AG04450 (cell line): ENCODE data around the gene CENPO. TPM values are rescaled to one million over a fixed set of nuclear protein-coding genes. Genes with fewer than 3 reads are reported as not detected.

Experiments used
- CTCF ChIA-PET: fragments of 300-600, 350-600 bp; formaldehyde crosslinking; extraction: SDS; loops from one replicate; lab custom pipeline; 2022; ENCODE audit warnings: antibody characterized with exemption, inconsistent platforms; lab: Charles Lee
- POLR2A ChIA-PET: fragments of 350-600 bp; formaldehyde crosslinking; extraction: SDS; loops from one replicate; lab custom pipeline; 2021; ENCODE audit warnings: antibody characterized with exemption, inconsistent platforms; lab: Yijun Ruan, JAX
- DNase-seq: peaks from one replicate; pipeline ENCODE4 v3.0.0-alpha.2; 2011; ENCODE audit warnings: low read depth, low spot score
- H3K27ac ChIP-seq: one replicate; pipeline ENCODE4 v1.5.1; 2012; ENCODE audit warnings: low read depth, low read length, control low read depth
- H3K27me3 ChIP-seq: one replicate; pipeline ENCODE4 v1.6.0; 2012; ENCODE audit warnings: low read length; ENCODE audit not compliant: control insufficient read depth, insufficient read depth
- H3K4me3 ChIP-seq: 2 replicates; pipeline ENCODE4 v1.5.1; 2011; ENCODE audit warnings: mild to moderate bottlenecking, low read depth, low read length, control low read depth
- H3K9me3 ChIP-seq: 2 replicates; pipeline ENCODE4 v1.5.1; 2012; ENCODE audit warnings: low read length; ENCODE audit not compliant: control insufficient read depth, insufficient read depth
- polyA minus RNA-seq: library from RNA; depleted of rRNA, polyadenylated mRNA; stranded (reverse); fragments of >200 nt; gene quantifications from 2 replicates; pipeline ENCODE4 v1.2.3, GENCODE V29; 2011; rRNA and poly(A)+ RNA removed
- polyA plus RNA-seq: library from polyadenylated mRNA; depleted of rRNA; stranded (reverse); fragments of >200 nt; gene quantifications from 2 replicates; pipeline ENCODE4 v1.2.3, GENCODE V29; 2011; rRNA removed
- TF ChIP-seq, protein P1 (sequence below): IDR thresholded peaks from 2 replicates; pipeline ENCODE4 v1.5.1; 2011; ENCODE audit warnings: low read depth, low read length, control low read depth, inconsistent platforms

The CENPO gene, protein sequence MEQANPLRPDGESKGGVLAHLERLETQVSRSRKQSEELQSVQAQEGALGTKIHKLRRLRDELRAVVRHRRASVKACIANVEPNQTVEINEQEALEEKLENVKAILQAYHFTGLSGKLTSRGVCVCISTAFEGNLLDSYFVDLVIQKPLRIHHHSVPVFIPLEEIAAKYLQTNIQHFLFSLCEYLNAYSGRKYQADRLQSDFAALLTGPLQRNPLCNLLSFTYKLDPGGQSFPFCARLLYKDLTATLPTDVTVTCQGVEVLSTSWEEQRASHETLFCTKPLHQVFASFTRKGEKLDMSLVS
- polyA plus RNA-seq = 12.1 and 15.7 TPM in 2 replicates
- polyA minus RNA-seq = 15.5 and 16.7 TPM in 2 replicates

GRCh38 chr2:24792874-24793760 is at the start of gene CENPO, which contains the start of gene PTRHD1:
Gene CENPO, plus strand, starts transcription at chr2:24793425. Its CDS starts 495 bp downstream, at chr2:24793920.
Gene PTRHD1, minus strand, starts transcription at chr2:24793391. Its CDS starts 14 bp downstream, at chr2:24793377.
- Histone ChIP-seq H3K27me3 (no peaks in the 10 kb centered on the region), H3K4me3 (peak within 1 kb of the TSS; percentile 97), H3K27ac (peak within 1 kb of the TSS; percentile 94), H3K9me3 (no peaks in the 10 kb centered on the region)
- CTCF ChIA-PET = interaction anchor here (0.6 to 3.3 kb wide), 18 partner anchors 9 to 383 kb away, joined by 3 to 22 read pairs (median 4); no protein-coding TSS in a partner anchor
- TF ChIP-seq, protein P1, sequence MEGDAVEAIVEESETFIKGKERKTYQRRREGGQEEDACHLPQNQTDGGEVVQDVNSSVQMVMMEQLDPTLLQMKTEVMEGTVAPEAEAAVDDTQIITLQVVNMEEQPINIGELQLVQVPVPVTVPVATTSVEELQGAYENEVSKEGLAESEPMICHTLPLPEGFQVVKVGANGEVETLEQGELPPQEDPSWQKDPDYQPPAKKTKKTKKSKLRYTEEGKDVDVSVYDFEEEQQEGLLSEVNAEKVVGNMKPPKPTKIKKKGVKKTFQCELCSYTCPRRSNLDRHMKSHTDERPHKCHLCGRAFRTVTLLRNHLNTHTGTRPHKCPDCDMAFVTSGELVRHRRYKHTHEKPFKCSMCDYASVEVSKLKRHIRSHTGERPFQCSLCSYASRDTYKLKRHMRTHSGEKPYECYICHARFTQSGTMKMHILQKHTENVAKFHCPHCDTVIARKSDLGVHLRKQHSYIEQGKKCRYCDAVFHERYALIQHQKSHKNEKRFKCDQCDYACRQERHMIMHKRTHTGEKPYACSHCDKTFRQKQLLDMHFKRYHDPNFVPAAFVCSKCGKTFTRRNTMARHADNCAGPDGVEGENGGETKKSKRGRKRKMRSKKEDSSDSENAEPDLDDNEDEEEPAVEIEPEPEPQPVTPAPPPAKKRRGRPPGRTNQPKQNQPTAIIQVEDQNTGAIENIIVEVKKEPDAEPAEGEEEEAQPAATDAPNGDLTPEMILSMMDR = peak; percentile 69
- POLR2A ChIA-PET = interaction anchor here (0.6 to 1.1 kb wide), 7 partner anchors 13 to 302 kb away, joined by 3 to 4 read pairs (median 3); partner anchors contain the start of gene NCOA1
- DNase-seq = peak; percentile 93

- TF ChIP-seq, protein P1 = no peak
- ChIA-PET POLR2A (no interaction called here), CTCF (no interaction called here)
- no peak overlapping the region for H3K4me3 ChIP-seq
- no peak for DNase-seq
- H3K27ac ChIP-seq = no peak overlapping the region
- H3K9me3 ChIP-seq = no peaks in the 10 kb centered on the region
- H3K27me3 ChIP-seq = no peaks in the 10 kb centered on the region
Measured at GRCh38 chr2:24743924-24744323, 49.3 kb upstream of the CENPO start.

DNA sequence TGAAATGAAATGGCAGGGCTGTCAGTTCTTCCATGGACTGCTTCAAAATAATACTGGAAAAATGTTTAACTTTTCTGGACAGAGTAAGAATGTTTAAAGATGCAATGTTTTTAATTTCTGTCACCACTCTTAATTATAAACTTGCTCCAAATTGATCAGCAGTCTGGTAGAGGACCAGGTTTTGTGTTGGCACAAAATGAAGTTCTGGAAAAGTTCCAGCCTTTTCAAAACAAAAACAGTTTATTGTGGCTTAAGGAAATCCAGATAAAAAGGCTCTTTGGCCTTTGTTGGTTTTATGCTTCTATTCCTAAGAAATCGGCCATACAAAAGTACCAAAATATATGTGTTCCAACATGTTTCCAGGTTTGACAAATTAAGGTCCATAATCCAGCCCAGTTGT is 48.9 kb upstream of the CENPO start:
- CTCF ChIA-PET = no interaction called here
- POLR2A ChIA-PET = no interaction called here
- Histone ChIP-seq H3K4me3 (no peak overlapping the region), H3K27ac (no peak overlapping the region), H3K9me3 (no peaks in the 10 kb centered on the region), H3K27me3 (no peaks in the 10 kb centered on the region)
- TF ChIP-seq, protein P1 = no peak
- no peak for DNase-seq

GRCh38 chr2:24745825-24746224 is 47.4 kb upstream of the CENPO start:
- CTCF ChIA-PET = no interaction called here

More at GRCh38 chr2:24745825-24746224, 47.4 kb upstream of the CENPO start:
- H3K27me3 ChIP-seq = no peaks in the 10 kb centered on the region
- DNase-seq = no peak
- no peak overlapping the region for H3K27ac ChIP-seq
- no peaks in the 10 kb centered on the region for H3K9me3 ChIP-seq
- POLR2A ChIA-PET = no interaction called here
- H3K4me3 ChIP-seq = no peak overlapping the region
- TF ChIP-seq, protein P1 = no peak
